T-helper 22 cell (primary cell): ENCODE measurements around the gene CCR9.

Experiments used
- DNase-seq: peaks from one replicate; pipeline ENCODE4 v3.0.0-alpha.2; 2020; ENCODE audit warnings: low read depth

Gene CCR9

GRCh38 chr3:45938043-45938435, 51.7 kb downstream of the CCR9 start:
- DNase-seq: no peak

DNA sequence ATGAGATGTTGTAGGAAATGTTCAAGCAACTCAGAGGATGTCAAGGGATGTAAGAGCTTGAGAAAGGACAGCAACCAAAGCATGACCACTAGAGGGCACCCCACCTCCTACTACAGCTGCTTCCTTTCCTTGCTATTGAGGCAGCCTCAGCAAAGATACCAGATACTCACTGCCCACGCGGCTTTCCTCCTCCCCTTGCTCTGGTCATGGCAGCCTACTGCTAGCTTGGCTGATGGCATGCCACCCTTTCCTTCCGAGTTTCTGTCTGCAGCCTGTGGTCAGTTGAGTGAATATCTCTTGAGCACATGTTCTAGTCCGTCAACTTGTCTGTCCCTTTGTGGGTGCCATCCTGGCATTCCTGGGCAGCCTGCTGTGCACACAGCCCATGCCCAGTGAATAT, 52.5 kb downstream of the CCR9 start:
- peak; percentile 54 for DNase-seq

DNA sequence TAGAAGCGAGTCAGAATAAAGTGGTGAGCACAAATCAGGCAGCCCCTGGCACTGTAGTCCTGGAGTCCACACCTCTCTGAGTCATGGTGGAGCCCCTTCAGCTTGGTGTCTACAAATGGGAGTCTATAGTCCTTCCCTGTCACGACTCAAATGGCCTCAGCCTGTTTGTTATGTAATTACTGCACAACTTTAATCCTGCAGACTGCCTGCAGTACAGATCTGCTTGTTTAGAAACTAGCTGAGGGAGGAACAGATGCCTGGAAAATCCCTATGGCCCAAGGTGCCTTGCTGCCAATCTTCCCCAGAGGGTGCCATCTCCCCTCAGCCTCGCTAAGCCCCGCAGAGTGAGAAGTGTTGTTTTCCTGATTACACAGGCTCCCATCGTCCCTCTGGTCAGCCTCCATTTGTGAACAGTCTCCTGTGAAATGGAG, 53.0 kb downstream of the CCR9 start:
- no peak for DNase-seq

DNA sequence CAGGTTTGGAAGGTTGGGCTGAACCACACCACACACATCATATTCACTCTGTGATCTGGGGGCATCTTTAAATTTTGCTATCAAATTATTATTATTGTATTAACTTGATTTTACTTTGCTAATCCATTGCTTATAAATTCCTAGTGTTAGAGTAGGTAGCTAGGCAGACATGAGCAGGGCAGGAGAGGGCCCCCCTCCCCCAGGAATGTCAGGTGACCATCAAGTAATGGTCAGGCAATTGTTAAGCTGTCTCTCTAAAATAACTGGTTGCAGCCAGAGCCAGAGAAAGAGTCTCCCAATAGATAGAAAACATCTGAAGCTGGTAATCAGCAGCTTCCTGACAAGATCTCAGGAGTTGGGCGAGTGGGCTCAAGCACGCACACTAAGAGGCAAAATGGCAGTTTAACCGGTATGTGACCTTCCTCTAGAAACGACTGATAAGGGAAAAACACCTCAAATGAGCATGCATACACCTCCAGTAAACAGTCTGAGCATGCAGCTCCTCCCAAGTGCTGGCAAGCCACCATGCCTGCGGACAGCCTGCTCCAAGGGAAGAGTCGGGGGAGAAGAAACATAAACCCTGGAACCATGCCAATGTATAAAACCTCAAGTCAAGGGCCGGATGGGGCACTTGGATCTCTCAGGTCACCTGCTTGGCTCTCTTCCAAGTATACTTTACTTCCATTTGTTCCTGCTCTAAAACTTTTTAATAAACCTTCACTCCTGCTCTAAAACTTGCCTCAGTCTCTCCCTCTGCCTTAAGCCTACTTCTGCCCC, 53.8 kb downstream of the CCR9 start:
- no peak for DNase-seq

DNA sequence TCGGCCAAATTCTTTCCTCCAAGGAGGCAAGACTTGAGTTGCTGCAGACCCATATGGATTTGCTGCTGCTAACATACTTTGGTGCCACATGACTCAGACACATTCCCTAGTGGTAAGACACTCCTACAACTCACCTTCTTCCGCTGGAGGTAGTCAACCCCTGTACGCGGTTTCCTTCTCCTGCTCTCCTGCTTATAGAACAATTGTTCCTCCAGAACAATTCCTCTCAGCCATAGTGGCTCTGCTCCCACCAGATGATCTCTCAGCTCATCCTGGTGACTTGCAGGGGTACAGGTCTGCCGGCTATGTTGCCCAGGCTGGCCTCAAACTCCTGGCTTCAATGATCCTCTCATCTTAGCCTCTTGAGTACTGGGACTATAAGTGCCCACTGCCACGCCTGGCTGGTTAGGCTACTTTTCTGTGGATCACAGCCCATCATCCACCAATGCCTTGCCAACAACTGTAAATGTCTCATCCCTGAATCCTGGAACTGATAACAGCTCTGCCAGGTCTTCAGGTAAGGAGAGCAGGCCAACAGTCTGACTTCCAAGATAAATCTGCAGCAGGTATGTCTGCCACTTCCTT, 54.5 kb downstream of the CCR9 start:
- no peak for DNase-seq

DNA sequence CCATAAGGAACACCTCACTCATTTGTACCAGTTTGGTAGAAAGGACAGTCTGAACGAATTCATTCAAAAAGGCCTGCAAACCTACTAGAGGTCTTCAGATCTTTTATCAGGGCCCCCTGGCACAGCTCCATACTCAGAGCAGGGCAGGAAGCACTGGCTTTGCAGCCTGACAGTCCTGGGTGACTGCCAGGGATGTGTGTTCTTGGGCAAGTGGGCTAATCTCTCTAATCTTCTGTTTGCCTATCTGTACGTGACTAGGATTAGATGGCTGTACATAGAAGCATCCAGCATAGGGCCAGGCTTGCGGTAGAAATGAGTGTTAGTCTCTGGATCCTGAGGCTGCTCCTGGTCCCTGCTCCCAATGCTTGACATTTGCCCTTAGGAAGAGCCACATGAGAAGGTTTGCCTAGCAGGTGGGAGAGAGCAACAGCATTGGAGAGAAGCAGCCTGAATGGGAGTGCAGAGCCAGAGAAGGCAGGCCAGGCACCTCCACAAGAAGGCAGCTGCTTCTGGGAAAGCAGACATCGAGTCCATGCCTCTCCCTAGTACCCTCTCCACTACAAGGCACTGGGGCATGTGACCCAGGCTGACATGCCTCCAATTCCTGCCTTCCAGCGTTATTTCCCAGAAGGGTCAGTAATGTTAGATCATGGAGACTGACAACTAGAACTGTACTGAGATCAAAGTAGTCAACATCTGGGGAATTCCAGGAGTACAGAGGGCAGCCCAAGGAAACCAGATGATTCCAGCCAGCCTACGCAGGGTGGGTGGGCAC, 55.9 kb downstream of the CCR9 start:
- no peak for DNase-seq

DNA sequence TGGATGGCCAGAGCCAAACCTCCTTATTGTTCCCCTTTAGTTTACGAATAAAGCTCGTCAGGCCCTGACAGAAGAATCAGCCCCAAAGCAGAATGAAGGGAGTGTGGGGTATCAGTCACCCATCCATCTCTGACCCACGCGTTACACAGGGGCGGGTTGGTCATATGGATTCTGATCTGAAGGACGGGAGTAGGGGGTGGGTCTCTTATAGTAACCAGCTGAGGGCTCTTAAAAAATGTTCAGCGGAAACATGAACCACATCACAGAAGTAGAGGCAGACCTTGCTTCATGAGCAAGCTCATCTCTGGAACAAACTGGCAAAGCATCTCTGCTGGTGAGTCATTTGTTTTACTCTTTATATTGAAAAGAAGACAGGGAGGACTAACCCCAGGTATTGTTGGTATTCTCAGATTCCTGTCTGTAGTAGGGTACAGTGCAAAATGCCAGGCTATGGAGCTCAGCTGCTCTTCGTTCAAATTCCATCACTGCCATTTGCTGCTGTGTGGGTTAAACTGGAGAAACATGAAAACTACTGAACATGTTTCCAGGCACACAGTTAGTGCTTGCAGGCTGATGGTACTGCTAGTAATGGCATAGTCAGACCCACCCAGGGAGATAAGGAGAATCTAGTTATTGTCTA, 57.0 kb downstream of the CCR9 start, which contains the start of gene CXCR6:
Gene CXCR6 (plus strand): TSS at position 258 of the 640 bp plus-strand sequence. CDS start 3,018 bp downstream, outside the sequence.
- DNase-seq: peak; percentile 36

DNA sequence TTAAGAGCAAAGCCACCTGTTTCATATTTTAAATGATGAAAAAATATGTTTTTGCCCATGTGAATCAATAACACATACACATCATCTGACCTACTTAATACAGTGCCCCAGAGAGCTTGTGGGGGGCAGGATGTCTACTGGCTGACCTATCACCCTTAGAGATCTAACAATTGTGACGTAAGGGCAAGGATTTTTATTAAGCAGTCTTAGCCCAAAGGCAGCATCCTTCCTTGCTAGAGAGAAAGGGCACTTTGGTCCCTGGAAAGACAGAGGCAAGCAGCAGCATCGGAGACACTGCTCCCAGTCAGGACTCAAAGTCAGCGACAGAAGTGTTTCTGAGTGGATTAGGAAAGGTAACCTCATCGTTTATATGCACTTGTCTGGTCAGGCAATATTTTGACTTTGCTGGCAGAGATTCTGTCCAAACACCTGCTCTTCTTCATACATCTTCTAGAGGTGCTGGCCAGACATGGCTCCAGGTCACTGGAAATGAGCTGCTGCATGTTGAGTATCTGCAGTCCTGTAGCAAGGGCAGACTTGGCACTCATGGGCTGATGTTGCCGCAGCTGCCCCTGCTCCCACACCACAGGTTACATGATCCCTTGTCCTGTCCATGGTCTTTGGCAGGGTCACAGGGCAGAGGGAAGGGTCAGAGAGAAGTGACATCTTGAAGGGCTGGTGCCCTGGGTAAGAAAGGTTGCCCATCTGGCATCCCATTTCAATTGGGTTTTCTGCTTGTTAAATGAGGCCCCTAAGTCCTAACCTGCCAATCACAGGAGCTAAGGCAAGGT, 58.7 kb downstream of the CCR9 start:
- DNase-seq: peak; percentile 31

- no peak for DNase-seq
These were observed 60.0 kb downstream of the CCR9 start for GRCh38 chr3:45946307-45946706.

DNA sequence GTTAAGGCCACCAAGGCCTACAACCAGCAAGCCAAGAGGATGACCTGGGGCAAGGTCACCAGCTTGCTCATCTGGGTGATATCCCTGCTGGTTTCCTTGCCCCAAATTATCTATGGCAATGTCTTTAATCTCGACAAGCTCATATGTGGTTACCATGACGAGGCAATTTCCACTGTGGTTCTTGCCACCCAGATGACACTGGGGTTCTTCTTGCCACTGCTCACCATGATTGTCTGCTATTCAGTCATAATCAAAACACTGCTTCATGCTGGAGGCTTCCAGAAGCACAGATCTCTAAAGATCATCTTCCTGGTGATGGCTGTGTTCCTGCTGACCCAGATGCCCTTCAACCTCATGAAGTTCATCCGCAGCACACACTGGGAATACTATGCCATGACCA, 60.5 kb downstream of the CCR9 start:
- no peak for DNase-seq

GRCh38 chr3:45947361-45947760, 61.0 kb downstream of the CCR9 start:
- no peak for DNase-seq

DNA sequence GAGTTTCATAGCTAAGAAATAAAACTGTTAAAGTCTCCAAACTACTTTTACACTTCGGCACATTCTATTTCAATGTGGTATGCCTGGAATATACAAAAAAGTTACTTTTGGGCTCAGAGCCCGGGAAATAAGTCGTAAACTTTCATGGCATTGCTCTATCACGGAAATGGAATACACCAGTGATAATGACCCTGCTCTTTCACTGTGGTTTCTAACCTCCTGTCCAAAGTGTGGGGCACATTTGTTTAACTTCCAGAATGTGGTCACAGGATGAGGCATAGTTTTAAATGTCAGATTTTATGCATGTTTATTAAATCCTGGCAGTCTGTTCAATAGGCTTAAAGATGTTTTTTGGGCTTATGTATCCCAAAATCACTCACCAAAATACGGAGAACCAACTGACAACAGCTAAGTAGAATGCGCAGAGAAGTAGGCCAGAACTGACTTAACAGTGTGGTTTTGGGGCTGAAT, 62.0 kb downstream of the CCR9 start:
- DNase-seq: no peak

DNA sequence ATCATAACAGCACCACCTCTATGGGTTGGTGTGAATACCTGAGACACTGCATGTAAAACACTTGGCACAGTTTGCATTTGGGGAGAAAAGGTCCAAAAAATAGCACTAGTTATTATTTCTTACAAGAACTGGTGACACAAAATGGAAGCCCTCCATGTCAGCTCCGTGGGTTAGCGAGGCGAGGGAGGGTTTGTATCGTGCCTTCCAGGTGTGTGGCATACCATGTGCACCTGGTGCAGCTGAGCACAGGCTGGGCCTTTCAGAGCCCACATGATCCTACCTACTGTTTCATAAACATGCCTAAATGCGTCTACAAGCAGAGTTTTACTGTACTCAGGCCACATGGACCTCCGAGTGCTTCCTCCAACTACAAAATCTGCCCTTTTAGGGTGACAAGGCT, 62.5 kb downstream of the CCR9 start:
- no peak for DNase-seq

DNA sequence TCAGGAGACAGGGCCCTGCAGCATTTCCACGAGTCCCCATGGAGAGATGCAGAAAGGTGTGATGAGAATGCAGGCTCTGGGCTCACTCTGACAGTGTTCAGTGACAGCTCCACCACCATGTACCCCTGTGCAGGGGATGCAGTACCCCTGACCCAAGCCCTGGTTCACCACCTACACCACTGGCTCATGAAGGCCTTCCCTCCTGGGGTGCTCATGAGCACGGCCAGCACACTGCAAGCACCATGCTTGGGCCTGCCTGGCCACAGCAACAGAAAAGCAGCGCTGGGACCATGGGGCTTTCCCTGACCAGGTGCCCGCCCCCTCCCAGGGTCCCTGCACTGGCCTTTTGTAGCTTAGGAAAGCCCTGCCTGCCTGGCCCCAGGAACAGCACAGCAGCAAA, 63.1 kb downstream of the CCR9 start:
- no peak for DNase-seq

DNA sequence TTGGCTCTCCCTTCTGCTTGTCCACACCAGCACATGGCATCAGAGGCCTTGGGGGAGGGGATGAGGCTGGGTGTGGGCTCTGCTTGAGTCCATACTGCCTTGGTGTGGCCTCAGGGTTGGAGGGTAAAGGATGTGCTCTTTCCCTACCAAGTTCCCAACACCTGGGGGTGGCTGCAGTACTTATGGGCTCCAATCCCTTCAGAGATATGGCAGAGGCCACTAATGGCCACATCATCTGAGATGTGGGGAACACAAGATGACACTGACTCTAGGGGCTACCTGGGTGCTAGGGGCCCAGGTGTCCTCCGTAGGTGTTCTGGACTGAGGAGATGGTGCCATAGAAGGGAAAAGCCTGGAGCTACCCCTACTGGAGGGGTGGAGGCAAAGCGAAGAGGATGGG, 63.8 kb downstream of the CCR9 start:
- DNase-seq: no peak

DNA sequence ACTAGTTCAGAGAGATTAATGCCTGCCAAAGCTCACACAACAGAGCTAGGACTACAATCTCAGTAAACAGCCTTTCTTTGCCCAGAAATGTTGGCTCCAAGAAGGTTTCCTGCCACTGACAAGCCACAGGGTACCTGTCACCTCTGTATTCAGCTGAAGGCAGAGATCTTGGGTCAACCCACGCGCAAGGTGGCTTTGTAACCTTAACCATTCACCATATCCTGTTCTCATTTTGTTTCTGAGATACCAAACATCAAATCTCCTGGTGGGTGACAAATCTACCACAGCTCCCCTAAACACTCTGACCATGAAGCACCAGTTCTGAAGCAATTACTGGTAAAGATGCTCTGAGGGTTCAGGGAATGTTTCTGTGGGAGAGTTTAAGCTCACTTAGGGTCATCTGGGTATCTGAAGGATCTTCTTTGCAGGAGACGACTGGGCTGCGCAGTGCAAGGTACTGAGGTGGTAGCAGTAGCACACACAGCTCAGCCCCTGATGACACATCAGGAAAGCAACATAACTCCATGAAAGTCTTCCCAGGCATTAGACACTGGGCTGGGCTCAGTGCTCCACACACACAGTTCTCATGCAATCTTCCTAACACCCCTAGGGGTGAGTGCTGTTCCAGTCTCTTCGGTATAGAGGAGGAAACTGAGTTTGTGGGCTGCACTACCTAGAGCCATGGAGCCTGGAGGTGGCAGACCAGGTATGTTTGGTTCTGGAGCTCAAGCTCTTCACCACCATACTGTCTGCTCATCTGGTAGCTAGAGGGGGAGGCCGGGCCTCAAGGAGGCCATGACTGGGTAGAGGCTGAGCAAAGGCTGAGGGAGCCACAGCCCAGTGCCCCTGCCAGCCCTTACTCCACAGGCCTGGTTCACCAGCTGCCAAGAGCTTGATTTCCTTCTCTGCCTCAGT, 64.6 kb downstream of the CCR9 start:
- peak; percentile 27 for DNase-seq

GRCh38 chr3:45951946-45952345, 65.6 kb downstream of the CCR9 start:
- DNase-seq: no peak

DNA sequence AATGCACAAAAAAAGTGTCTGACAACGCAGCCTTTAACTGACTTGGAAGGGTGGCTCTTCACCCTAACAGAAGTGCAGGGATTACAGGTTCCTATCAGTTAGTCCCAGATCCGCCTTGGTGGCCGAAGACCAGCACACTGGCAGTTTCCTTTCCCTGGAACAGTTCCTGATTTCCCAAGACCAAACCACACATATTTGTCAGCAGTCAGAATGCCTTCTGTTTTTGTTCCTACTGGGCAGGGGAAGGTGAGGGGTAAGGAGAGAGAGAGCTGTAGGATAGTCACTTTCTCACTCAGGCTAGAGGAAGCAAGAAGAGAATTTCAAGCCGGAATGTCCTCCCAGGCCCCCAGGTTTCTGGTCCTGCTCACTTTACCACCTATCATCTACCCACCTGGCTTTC, 66.1 kb downstream of the CCR9 start:
- no peak for DNase-seq
